HG03521 (cell line): ENCODE results near the gene OTX1.
"Not testable (repeated sequence)": the region's sequence is repeated elsewhere in the genome, so short reads cannot be mapped to it uniquely, and the experiment has no call there.

Experiments used
- ATAC-seq: cut with Tn5 transposase; IDR thresholded peaks from one replicate; pipeline ENCODE4 v1.9.1; 2021; ENCODE audit warnings: mild to moderate bottlenecking, moderate library complexity; ENCODE audit not compliant: unreplicated experiment

OTX1 gene

GRCh38 chr2:63050334-63051041, at the start of gene OTX1:
Gene OTX1, plus strand, starts transcription at chr2:63050830. Its CDS starts 2,161 bp downstream, at chr2:63052991.
- ATAC-seq = peak; percentile 80

DNA sequence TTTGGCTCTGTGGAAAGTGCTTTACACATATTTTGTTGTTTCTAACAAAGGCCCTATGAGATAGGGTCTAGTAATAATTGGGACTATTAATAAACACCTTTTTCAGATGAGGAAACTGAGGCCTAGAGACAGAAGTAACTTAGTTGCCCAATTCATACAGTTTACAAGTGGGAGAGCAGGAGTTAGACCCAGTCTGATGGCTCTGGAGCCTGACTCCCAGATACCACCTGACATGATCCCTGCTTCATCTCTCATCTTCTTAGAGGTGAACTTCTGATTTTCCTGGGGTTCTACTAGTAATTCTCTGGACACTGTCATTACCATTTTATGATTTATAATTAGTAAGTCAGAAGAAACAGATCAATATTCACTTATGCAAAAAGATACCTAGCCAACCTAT, 49.1 kb upstream of the OTX1 start:
- ATAC-seq = no peak

DNA sequence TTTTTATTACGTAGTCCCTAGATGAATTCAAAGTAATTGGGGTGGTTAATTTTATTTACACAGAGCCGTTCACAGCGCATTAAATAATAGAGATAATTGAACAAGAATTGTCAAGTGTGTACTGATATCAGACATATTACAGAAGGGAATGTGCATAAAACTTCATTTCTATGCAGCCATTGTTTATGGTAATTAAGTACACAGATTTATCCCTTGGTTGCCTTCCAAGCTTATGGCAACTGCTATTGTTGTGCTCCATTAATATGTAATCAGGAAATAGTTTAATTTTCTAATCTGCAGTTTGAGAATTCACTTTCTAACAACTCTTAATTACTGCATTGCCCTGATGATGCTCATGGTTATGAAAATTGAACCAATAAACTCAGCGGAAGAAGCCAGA, 47.3 kb upstream of the OTX1 start:
- no peak for ATAC-seq

GRCh38 chr2:63007813-63008458, 42.7 kb upstream of the OTX1 start:
- ATAC-seq = no peak

DNA sequence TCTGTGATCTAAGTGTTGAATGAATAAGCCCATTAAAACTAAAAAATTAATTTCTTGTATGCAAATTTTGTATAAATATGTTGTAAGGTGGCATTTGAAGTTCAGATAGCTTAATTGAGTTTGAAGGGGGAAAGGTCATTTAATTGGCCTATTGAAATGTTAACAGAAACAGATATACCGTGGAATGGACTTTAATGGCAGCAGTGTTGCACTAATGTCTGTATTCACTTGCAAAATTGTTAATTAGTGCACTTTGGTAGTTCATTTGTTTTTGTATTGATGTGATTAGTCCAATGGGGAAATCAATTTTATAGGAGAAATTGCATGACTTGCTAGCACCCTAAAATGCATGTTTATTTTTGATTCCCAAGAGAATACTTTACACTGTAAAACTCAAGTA, 41.8 kb upstream of the OTX1 start:
- no peak for ATAC-seq

DNA sequence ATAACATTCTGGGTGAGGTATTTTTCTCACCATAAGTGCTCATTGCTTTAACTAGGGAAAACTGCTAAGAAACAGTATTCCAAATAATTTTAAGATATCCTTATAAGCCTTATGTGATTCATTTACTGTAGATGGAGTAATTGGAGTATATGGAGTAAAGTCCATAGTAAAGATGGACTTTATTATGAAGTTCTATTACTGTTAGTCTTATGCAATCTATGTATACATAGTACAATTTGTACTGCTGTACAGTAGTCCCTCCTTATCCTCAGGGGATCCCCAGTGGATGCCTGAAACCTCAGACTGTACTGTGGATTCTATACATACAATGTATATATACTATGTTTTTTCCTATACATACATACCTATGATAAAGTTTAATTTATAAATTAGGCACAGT, 41.1 kb upstream of the OTX1 start:
- ATAC-seq = no peak

- no peak for ATAC-seq
These were observed 38.1 kb upstream of the OTX1 start for GRCh38 chr2:63012541-63012940.

DNA sequence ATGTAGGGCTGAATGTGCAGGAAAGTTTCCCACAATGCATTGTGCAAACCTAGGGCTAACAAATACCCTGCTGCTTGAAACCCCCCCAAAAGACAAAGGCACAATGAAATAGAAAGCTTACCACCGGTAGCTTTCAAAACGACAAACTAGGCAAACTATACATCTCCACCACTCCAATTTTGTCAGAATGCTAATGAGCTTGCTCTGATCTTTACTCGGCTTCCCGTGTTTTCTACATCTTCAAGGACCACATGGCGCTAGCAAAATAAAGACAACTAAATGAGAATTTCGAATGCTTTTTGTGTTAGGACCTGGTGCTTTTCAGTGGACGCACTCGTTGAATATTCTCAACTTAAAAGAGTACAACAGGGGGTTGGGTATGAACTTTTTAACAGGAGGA, 37.2 kb upstream of the OTX1 start:
- no peak for ATAC-seq

GRCh38 chr2:63015389-63015788, 35.2 kb upstream of the OTX1 start:
- ATAC-seq = no peak

GRCh38 chr2:63018439-63018838, 32.2 kb upstream of the OTX1 start:
- ATAC-seq = no peak

GRCh38 chr2:63019686-63020085, 30.9 kb upstream of the OTX1 start:
- ATAC-seq = not testable (repeated sequence)

DNA sequence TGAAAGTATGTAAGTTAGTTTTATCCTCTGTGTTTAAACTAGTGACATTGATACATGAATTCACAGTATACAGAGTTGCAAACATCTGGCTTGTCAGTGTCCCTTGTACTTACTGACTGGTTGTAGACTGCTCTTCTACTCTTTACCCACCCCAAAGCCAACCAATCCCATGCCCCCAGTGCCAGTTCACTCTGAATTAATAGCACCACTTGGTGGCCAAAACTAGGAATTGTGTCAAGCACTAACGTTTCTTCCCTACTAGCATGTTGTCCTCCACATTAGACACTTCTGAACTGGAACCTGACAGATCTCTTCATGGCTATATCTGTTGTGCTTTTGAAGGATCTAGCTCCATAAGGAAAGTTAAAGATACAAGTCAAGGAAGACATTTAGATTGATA, 27.2 kb upstream of the OTX1 start:
- no peak for ATAC-seq

GRCh38 chr2:63027220-63027619, 23.4 kb upstream of the OTX1 start:
- no peak for ATAC-seq

- no peak for ATAC-seq
These were observed 21.6 kb upstream of the OTX1 start for GRCh38 chr2:63029058-63029457.

DNA sequence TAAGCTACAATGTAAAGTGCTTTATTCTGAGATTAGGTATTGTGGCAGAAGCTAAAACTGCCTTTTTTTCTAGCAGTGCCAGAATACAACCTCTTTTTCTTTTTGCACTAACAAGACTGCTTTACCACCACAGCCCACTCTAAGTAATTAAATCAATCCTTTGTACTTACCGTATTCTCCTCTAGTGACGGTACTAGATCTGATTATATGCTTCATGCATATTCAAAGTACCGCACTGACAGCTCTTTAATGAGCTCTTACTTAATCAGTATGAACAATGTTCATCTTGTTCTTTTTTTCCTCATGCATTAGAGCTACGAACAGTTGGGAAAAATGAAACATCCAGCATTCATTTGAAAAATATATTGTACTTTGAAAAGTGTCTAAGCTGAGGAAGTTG, 16.1 kb upstream of the OTX1 start:
- no peak for ATAC-seq

GRCh38 chr2:63035169-63035568, 15.5 kb upstream of the OTX1 start:
- no peak for ATAC-seq

GRCh38 chr2:63035660-63036059, 15.0 kb upstream of the OTX1 start:
- ATAC-seq = no peak

DNA sequence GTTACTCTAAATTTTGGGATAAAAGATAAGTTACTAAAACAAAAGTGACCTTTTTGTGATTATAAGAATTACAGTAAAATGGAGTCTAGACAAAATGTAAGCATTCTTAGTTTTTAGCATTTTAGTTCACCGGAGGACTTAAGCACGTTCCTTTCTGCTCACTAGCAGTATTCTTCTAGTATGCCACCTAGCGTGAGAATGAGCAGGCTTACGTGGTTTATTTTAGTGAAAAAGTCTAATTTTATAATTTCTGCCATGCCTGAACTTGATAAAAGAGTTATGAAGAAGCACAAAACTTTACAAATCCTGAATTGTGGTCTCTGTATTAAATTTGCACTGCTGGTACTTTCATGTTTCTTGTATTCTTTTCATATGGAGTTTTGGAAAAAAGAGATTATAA, 12.6 kb upstream of the OTX1 start:
- ATAC-seq = no peak

- no peak for ATAC-seq
These were observed 10.0 kb upstream of the OTX1 start for GRCh38 chr2:63040586-63040985.

GRCh38 chr2:63041592-63041991, 9.0 kb upstream of the OTX1 start:
- no peak for ATAC-seq

DNA sequence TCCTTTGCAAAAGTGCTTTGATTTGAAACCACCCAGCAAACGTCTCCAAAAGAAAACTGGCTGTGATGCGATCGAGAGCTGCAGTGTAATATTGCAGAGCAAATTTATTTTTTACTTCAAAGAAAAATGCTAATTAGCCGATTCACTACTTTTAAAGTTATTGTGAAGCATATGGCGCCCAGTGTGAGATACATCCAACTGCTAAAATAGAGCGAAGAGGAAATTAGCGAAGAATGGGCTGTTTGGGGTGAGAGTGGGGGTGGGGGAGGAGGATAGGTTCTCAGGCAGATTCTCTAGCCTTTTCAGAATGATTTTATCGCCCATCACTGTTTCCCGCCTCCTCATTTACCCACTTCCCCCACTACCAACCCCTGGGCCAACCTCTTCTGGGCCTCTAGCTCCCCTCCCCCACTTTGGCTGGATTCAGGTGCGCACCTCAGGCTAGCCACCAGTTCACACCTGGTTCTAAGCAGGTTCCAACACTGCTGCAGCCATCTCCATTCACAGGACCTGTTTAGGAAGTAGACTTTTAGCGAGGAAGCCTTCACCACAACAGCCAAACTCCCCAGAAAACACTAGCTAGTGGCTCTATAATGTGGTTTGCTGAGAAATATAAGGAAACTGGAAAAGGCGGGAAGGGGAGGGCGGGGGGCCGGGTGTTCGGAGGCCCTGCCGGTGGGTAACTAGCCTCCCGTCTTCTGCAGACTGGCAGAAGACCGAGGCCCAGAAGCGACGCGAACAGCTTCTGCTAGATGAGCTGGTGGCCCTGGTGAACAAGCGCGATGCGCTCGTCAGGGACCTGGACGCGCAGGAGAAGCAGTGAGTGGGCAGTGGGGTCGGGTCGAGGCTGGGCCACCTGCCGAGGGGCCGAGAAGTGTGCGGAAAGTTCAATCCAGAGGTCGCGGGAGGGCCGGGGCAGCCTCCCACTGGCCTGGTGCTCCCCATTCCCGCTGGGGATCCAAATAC, 6.0 kb upstream of the OTX1 start:
- ATAC-seq = no peak

DNA sequence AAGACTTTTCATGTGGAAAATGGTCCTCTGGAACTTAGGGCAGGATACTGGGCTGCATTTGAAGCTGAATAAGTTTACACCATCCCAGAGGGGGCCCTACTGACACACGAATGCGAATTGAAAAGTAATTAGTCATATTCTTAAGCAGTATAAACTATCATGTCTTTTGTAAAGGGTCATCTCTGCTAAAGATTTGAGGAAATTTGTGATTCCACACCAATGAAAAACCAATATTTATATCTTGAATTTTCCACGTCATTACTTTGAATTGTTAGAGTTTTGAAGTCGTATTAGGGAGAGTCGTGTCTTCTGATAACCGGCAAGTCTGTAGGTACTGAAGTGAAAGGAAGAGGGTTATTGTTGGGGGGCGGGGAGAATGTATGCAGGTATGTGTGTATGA, 4.1 kb upstream of the OTX1 start:
- no peak for ATAC-seq
